Sigmoid colon (tissue), 7 donors: ENCODE results near the gene TMEM240. TPM values are rescaled to one million over a fixed set of nuclear protein-coding genes. Genes with fewer than 3 reads are reported as not detected.
"Not testable (repeated sequence)": the region's sequence is repeated elsewhere in the genome, so short reads cannot be mapped to it uniquely, and the experiment has no call there.

ENCODE experiments used
- DNase-seq: peaks from one replicate; pipeline ENCODE4 v3.0.0-alpha.2; 2019
- H3K27ac ChIP-seq, 4 donors: fragments of 200-600 bp; sonication (generic); one replicate each; pipeline ENCODE4 v1.5.1; 2016 to 2019; ENCODE audit warnings: mild to moderate bottlenecking in 1 of 4
- H3K27me3 ChIP-seq, 3 donors: fragments of 200-600 bp; sonication (generic); one replicate each; pipeline ENCODE4 v1.5.1; 2019; ENCODE audit warnings: mild to moderate bottlenecking in 1 of 3
- H3K36me3 ChIP-seq, 4 donors: fragments of 200-600 bp; sonication (generic); one replicate each; pipeline ENCODE4 v1.5.1; 2016 to 2019
- H3K4me1 ChIP-seq, 4 donors: fragments of 200-600 bp; sonication (generic); one replicate each; pipeline ENCODE4 v1.5.1; 2017 to 2019
- H3K4me3 ChIP-seq, 4 donors: fragments of 200-600 bp; sonication (generic); one replicate each; pipeline ENCODE4 v1.5.1; 2017 to 2019; ENCODE audit warnings: mild to moderate bottlenecking in 2 of 4, moderate library complexity in 1 of 4
- H3K9me3 ChIP-seq, 4 donors: fragments of 200-600 bp in 3 of 4; sonication (generic) in 3 of 4; one replicate each; pipeline versions ENCODE4 v1.5.1 to v1.6.1; 2013 to 2019
- CTCF ChIP-seq, 4 experiments: fragments of 450-650 bp in 3 of 4; fragments of 200-600 bp in 1 of 4; IDR thresholded peaks; one replicate each; pipeline ENCODE4 v1.5.1; 2016 to 2019; ENCODE audit warnings: antibody characterized with exemption in 4 of 4, mild to moderate bottlenecking in 3 of 4, moderate library complexity in 2 of 4
- EP300 ChIP-seq, 4 donors: sonication (generic); formaldehyde crosslinking; IDR thresholded peaks; one replicate each; pipeline ENCODE4 v1.6.1; 2017; ENCODE audit warnings: antibody characterized with exemption in 4 of 4
- POLR2A ChIP-seq, 2 donors: fragments of 450-650 bp; IDR thresholded peaks; one replicate each; pipeline ENCODE4 v1.6.1; 2016; ENCODE audit warnings: antibody characterized with exemption in 2 of 2, mild to moderate bottlenecking in 2 of 2, moderate library complexity in 2 of 2
- POLR2AphosphoS5 ChIP-seq, 4 donors: sonication (generic); formaldehyde crosslinking; IDR thresholded peaks; one replicate each; pipeline ENCODE4 v1.6.1; 2017; ENCODE audit warnings: antibody characterized with exemption in 4 of 4
- WGBS, 2 donors: extraction: QIAGEN DNeasy Blood & Tissue Kit; methylation state at CpG; one replicate each; pipeline ENCODE4 v1.1.7; 2013; 5-methylcytosine and 5-hydroxymethylcytosine counted together
- intact Hi-C: fragments of 100-400 bp; cut with DNase I; formaldehyde crosslinking; loops from one replicate; pipeline ENCODE4 v1.15.1; 2023
- polyA plus RNA-seq, 3 donors: library from polyadenylated mRNA; stranded (reverse); fragments of 200-250 nt; gene quantifications; one replicate each; pipeline ENCODE4 v1.2.3, GENCODE V29; 2013
- total RNA-seq, 4 donors: library from RNA; depleted of rRNA; stranded (reverse); fragments of >200 nt; gene quantifications; one replicate each; pipeline ENCODE4 v1.1.0, GENCODE V29; 2016
- donor health status: healthy with polysubstance abuse.
- donor health status: Bipolar disorder and iron deficiency.
- donor health status: healthy.

The TMEM240 gene
- total and polyA plus RNA-seq, 7 donors: 3.7 to 35.2 (median 15.8) TPM; not detected in 1

- H3K27me3 ChIP-seq: no peaks in the 10 kb centered on the region
- peaks cover 0 to 16% (median 13%) of the 10 kb centered on the region in 4 donors for H3K4me1 ChIP-seq
- H3K27ac ChIP-seq: peak within 1 kb of the TSS; percentile 86 to 96 (median 92)
- WGBS, 2 donors: 0% methylated on average over 99 of the region's 99 CpGs
- H3K9me3 ChIP-seq: no peaks in the 10 kb centered on the region
- intact Hi-C loops: loop anchor here (5.0 kb wide), 1 partner anchor 396 kb away; no protein-coding TSS in a partner anchor
- H3K4me3 ChIP-seq: peak within 1 kb of the TSS; percentile 64 to 97 (median 72)
- DNase-seq: peak; percentile 99
- peaks cover 0 to 6% (median 0%) of the 10 kb centered on the region in 4 donors for H3K36me3 ChIP-seq
- TF ChIP-seq POLR2A (IDR thresholded peaks at IDR 0.05): peak; percentile 56 to 63
- no peak for TF ChIP-seq CTCF (IDR thresholded peaks at IDR 0.05)
- peak in 1 of 4 donors; percentile 65 for TF ChIP-seq EP300 (IDR thresholded peaks at IDR 0.05)
- TF ChIP-seq POLR2AphosphoS5 (IDR thresholded peaks at IDR 0.05): peak; percentile 91 to 94 (median 92)
These were observed 28.7 kb downstream of the TMEM240 start, which contains the start of gene ATAD3A for GRCh38 chr1:1511533-1512285. TSS of gene ATAD3A (plus strand) at chr1:1512162. CDS start at chr1:1512269, 107 bp downstream.

- Histone ChIP-seq H3K36me3 (no peaks in the 10 kb centered on the region), H3K4me1 (peaks cover 0 to 16% (median 13%) of the 10 kb centered on the region in 4 donors), H3K9me3 (no peaks in the 10 kb centered on the region), H3K27ac (peak overlapping the region; percentile 86 to 96 (median 92)), H3K27me3 (no peaks in the 10 kb centered on the region), H3K4me3 (peak overlapping the region; percentile 64 to 97 (median 72))
- intact Hi-C loops: loop anchor here (5.0 kb wide), 1 partner anchor 396 kb away; no protein-coding TSS in a partner anchor
- no peak for DNase-seq
- TF ChIP-seq EP300 (IDR thresholded peaks at IDR 0.05) (no peak), POLR2A (IDR thresholded peaks at IDR 0.05) (no peak), CTCF (IDR thresholded peaks at IDR 0.05) (no peak), POLR2AphosphoS5 (IDR thresholded peaks at IDR 0.05) (no peak)
- 11 to 18% methylated on average over 17 of the region's 17 CpGs for WGBS, 2 donors
These were observed 29.4 kb downstream of the TMEM240 start for GRCh38 chr1:1510912-1511532.

- H3K9me3 ChIP-seq, intact Hi-C loops, H3K4me3 ChIP-seq, H3K36me3 ChIP-seq, H3K27ac ChIP-seq, DNase-seq, H3K27me3 ChIP-seq: not testable (repeated sequence)
- WGBS, 2 donors: 75 to 89% methylated on average over 19 to 21 of the region's 21 CpGs
- peaks cover 0 to 30% (median 19%) of the 10 kb centered on the region in 4 donors for H3K4me1 ChIP-seq
These were observed 31.0 kb downstream of the TMEM240 start for GRCh38 chr1:1509465-1509850.

- H3K4me1 ChIP-seq: peaks cover 0 to 30% (median 19%) of the 10 kb centered on the region in 4 donors
- H3K27me3 ChIP-seq, H3K27ac ChIP-seq, intact Hi-C loops, H3K4me3 ChIP-seq, H3K36me3 ChIP-seq, DNase-seq, H3K9me3 ChIP-seq: not testable (repeated sequence)
- WGBS, 2 donors: 82 to 84% methylated on average over 32 to 34 of the region's 34 CpGs
These were observed 31.5 kb downstream of the TMEM240 start for GRCh38 chr1:1508775-1509464.

GRCh38 chr1:1507305-1507704, 33.1 kb downstream of the TMEM240 start:
- H3K27ac ChIP-seq: no peak overlapping the region
- DNase-seq: no peak
- H3K36me3 ChIP-seq: no peaks in the 10 kb centered on the region
- intact Hi-C loops: no loop called here
- peaks cover 0 to 23% (median 13%) of the 10 kb centered on the region in 4 donors for H3K4me1 ChIP-seq
- no peaks in the 10 kb centered on the region for H3K27me3 ChIP-seq
- no peak overlapping the region for H3K4me3 ChIP-seq
- WGBS, 2 donors: 92 to 94% methylated on average over 4 of the region's 4 CpGs
- H3K9me3 ChIP-seq: no peaks in the 10 kb centered on the region
- TF ChIP-seq POLR2AphosphoS5 (IDR thresholded peaks at IDR 0.05) (no peak), CTCF (IDR thresholded peaks at IDR 0.05) (no peak), POLR2A (IDR thresholded peaks at IDR 0.05) (no peak), EP300 (IDR thresholded peaks at IDR 0.05) (no peak)

- DNase-seq, H3K4me3 ChIP-seq, H3K27me3 ChIP-seq, H3K36me3 ChIP-seq, intact Hi-C loops, H3K9me3 ChIP-seq: not testable (repeated sequence)
- WGBS, 2 donors: 62 to 79% methylated on average over 5 of the region's 5 CpGs
- H3K4me1 ChIP-seq: peaks cover 0 to 16% (median 9%) of the 10 kb centered on the region in 4 donors
- peak overlapping the region; percentile 66 to 81 (median 78) for H3K27ac ChIP-seq
These were observed 34.6 kb downstream of the TMEM240 start for GRCh38 chr1:1505801-1506200.
